HG02798 (cell line): Measurements from ENCODE around the gene SIGLEC14.
"Not testable (repeated sequence)": the region's sequence is repeated elsewhere in the genome, so short reads cannot be mapped to it uniquely, and the experiment has no call there.

Experiments used
- ATAC-seq: cut with Tn5 transposase; IDR thresholded peaks from one replicate; pipeline ENCODE4 v1.9.1; 2021; ENCODE audit warnings: mild to moderate bottlenecking; ENCODE audit not compliant: unreplicated experiment, poor library complexity

SIGLEC14 gene

GRCh38 chr19:51675911-51676565 lies 29.4 kb upstream of the SIGLEC14 start:
- not testable (repeated sequence) for ATAC-seq

- ATAC-seq: no peak
These were observed 21.6 kb upstream of the SIGLEC14 start for GRCh38 chr19:51668216-51668615.

GRCh38 chr19:51664997-51665396 lies 18.4 kb upstream of the SIGLEC14 start:
- ATAC-seq: no peak

GRCh38 chr19:51664131-51664530 lies 17.5 kb upstream of the SIGLEC14 start:
- ATAC-seq: no peak

- no peak for ATAC-seq
These were observed 17.0 kb upstream of the SIGLEC14 start for GRCh38 chr19:51663650-51664049.

GRCh38 chr19:51660975-51661600 lies 14.5 kb upstream of the SIGLEC14 start:
- no peak for ATAC-seq

- ATAC-seq: no peak
These were observed 8.2 kb upstream of the SIGLEC14 start for GRCh38 chr19:51654783-51655182.

- no peak for ATAC-seq
These were observed 6.5 kb upstream of the SIGLEC14 start for GRCh38 chr19:51653162-51653561.

GRCh38 chr19:51652266-51652665 lies 5.6 kb upstream of the SIGLEC14 start:
- ATAC-seq: no peak

- ATAC-seq: no peak
These were observed 4.7 kb upstream of the SIGLEC14 start for GRCh38 chr19:51651216-51651846.

GRCh38 chr19:51647318-51647717 lies 693 bp upstream of the SIGLEC14 start:
- no peak for ATAC-seq

GRCh38 chr19:51644636-51645271 lies 1.9 kb downstream of the SIGLEC14 start:
- ATAC-seq: no peak

GRCh38 chr19:51641648-51642047 lies 5.0 kb downstream of the SIGLEC14 start:
- no peak for ATAC-seq

GRCh38 chr19:51640386-51640785 lies 6.2 kb downstream of the SIGLEC14 start:
- ATAC-seq: no peak

- ATAC-seq: no peak
These were observed 6.7 kb downstream of the SIGLEC14 start for GRCh38 chr19:51639916-51640315.

- ATAC-seq: no peak
These were observed 9.2 kb downstream of the SIGLEC14 start for GRCh38 chr19:51637362-51637978.

- no peak for ATAC-seq
These were observed 14.5 kb downstream of the SIGLEC14 start for GRCh38 chr19:51632126-51632525.

- not testable (repeated sequence) for ATAC-seq
These were observed 16.3 kb downstream of the SIGLEC14 start, which contains the start of gene SIGLEC5 for GRCh38 chr19:51630315-51630714. TSS of gene SIGLEC5 (minus strand) at chr19:51630401. CDS start at chr19:51630335, 66 bp downstream.

GRCh38 chr19:51628153-51628939 lies 18.3 kb downstream of the SIGLEC14 start:
- no peak for ATAC-seq
